Neuronal stem cell (in vitro differentiated cells): ENCODE results near the gene PGLYRP4.
"Not testable (repeated sequence)": the region's sequence is repeated elsewhere in the genome, so short reads cannot be mapped to it uniquely, and the experiment has no call there.

ENCODE experiments used
- DNase-seq: peaks from one replicate; pipeline ENCODE4 v3.0.0-alpha.2; 2013; ENCODE audit warnings: low spot score
- H2AFZ ChIP-seq: one replicate; pipeline ENCODE4 v1.6.1; 2013; ENCODE audit warnings: mild to moderate bottlenecking, low read length, inconsistent platforms
- H2AK5ac ChIP-seq: 2 replicates; pipeline ENCODE4 v1.6.1; 2013; ENCODE audit warnings: low read depth, mild to moderate bottlenecking, inconsistent platforms, low read length, moderate library complexity, mixed read lengths
- H2BK120ac ChIP-seq: 2 replicates; pipeline ENCODE4 v1.6.1; 2013; ENCODE audit warnings: low read depth, mild to moderate bottlenecking, inconsistent platforms, low read length, moderate library complexity, mixed read lengths
- H2BK12ac ChIP-seq: one replicate; pipeline ENCODE4 v1.6.1; 2013; ENCODE audit warnings: low read length, inconsistent platforms
- H2BK15ac ChIP-seq: 2 replicates; pipeline ENCODE4 v1.6.1; 2013; ENCODE audit warnings: mild to moderate bottlenecking, low read length, inconsistent platforms, mixed read lengths
- H2BK5ac ChIP-seq: one replicate; pipeline ENCODE4 v1.6.1; 2013; ENCODE audit warnings: inconsistent platforms, mild to moderate bottlenecking, low read length, moderate library complexity
- H3K14ac ChIP-seq: one replicate; pipeline ENCODE4 v1.6.1; 2013; ENCODE audit warnings: low read length, inconsistent platforms
- H3K18ac ChIP-seq: 2 replicates; pipeline ENCODE4 v1.6.1; 2013; ENCODE audit warnings: low read length, inconsistent platforms
- H3K23ac ChIP-seq: 2 replicates; pipeline ENCODE4 v1.6.1; 2013; ENCODE audit warnings: low read depth, mild to moderate bottlenecking, mixed read lengths, low read length, inconsistent platforms; ENCODE audit not compliant: poor library complexity
- H3K27ac ChIP-seq: replicated peaks from 3 replicates; pipeline ENCODE4 v1.5.1; 2013; ENCODE audit warnings: low read length, inconsistent platforms
- H3K27me3 ChIP-seq, 3 experiments: 2 replicates each; pipeline ENCODE4 v1.6.1; 2013; ENCODE audit warnings: low read length in 3 of 3, mild to moderate bottlenecking in 2 of 3, inconsistent platforms in 1 of 3, low read depth in 1 of 3, mixed read lengths in 1 of 3, moderate library complexity in 1 of 3; ENCODE audit not compliant: control insufficient read depth in 3 of 3, insufficient read depth in 3 of 3
- H3K36me3 ChIP-seq, 2 donors: replicated peaks in 1 of 2; 2 replicates each; pipeline ENCODE4 v1.6.1; 2013; ENCODE audit warnings: low read length in 2 of 2; ENCODE audit not compliant: control insufficient read depth in 2 of 2, insufficient read depth in 2 of 2
- H3K4ac ChIP-seq: 2 replicates; pipeline ENCODE4 v1.6.1; 2013; ENCODE audit warnings: inconsistent platforms, mild to moderate bottlenecking, low read length, moderate library complexity
- H3K4me1 ChIP-seq, 2 donors: 1 replicate in 1 of 2; 2 replicates in 1 of 2; pipeline ENCODE4 v1.6.1; 2013; ENCODE audit warnings: low read length in 2 of 2, low read depth in 1 of 2; ENCODE audit not compliant: control insufficient read depth in 2 of 2, insufficient read depth in 1 of 2
- H3K4me2 ChIP-seq: one replicate; pipeline ENCODE4 v1.6.1; 2013; ENCODE audit warnings: mild to moderate bottlenecking, low read length, inconsistent platforms; ENCODE audit not compliant: insufficient read depth, poor library complexity, severe bottlenecking
- H3K4me3 ChIP-seq, 2 donors: 2 replicates each; pipeline ENCODE4 v1.5.1; 2013; ENCODE audit warnings: low read length in 2 of 2, mild to moderate bottlenecking in 2 of 2, inconsistent platforms in 1 of 2, moderate library complexity in 1 of 2
- H3K79me1 ChIP-seq: one replicate; pipeline ENCODE4 v1.6.1; 2013; ENCODE audit warnings: low read depth, mild to moderate bottlenecking, inconsistent platforms, low read length, moderate library complexity
- H3K9ac ChIP-seq: one replicate; pipeline ENCODE4 v1.6.1; 2013; ENCODE audit warnings: mild to moderate bottlenecking, low read depth, low read length, inconsistent platforms; ENCODE audit not compliant: poor library complexity
- H3K9me3 ChIP-seq, 2 donors: replicated peaks in 1 of 2; 2 replicates each; pipeline versions ENCODE3 to v1.6.1; 2013; ENCODE audit warnings: low read length in 2 of 2, mild to moderate bottlenecking in 2 of 2, inconsistent platforms in 1 of 2, low read depth in 1 of 2, mixed read lengths in 1 of 2, moderate library complexity in 1 of 2; ENCODE audit not compliant: control insufficient read depth in 2 of 2, insufficient read depth in 1 of 2
- H4K8ac ChIP-seq: one replicate; pipeline ENCODE4 v1.6.1; 2013; ENCODE audit warnings: low read depth, mild to moderate bottlenecking, inconsistent platforms, low read length, moderate library complexity
- H4K91ac ChIP-seq: one replicate; pipeline ENCODE4 v1.6.1; 2013; ENCODE audit warnings: low read length, low read depth, mild to moderate bottlenecking, inconsistent platforms; ENCODE audit not compliant: poor library complexity
- WGBS, 2 donors: extraction: QIAGEN DNeasy Blood & Tissue Kit; methylation state at CpG; one replicate each; pipeline ENCODE4 v1.1.7; 2013; ENCODE audit warnings: missing lambda C conversion rate in 2 of 2, mixed read lengths in 1 of 2; ENCODE audit not compliant: insufficient read length in 2 of 2, insufficient replicate concordance in 1 of 2; ENCODE audit errors: extremely low coverage in 2 of 2; 5-methylcytosine and 5-hydroxymethylcytosine counted together

Gene PGLYRP4

DNA sequence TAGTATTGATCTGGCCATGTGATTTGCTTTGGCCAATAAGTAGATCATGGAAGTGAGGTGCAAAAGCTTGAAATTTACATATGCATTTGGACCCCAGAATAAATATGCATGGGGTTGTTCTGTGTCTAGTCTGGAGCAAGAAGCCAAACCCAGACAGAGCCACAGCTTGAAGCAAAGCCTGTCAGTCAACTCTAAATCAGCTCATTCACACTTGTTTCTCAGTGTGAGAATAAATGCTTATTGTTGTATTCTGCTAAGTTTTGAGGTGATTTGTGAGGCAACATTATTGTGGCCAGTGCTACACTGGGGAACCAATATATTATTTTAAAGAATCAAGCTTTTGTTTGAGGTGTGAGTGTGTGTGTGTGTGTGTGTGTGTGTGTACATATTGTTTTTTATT, 23.7 kb downstream of the PGLYRP4 start:
- Histone ChIP-seq H2BK5ac (no peak overlapping the region), H2BK12ac (no peak overlapping the region), H2BK15ac (no peak overlapping the region), H3K4me3 (no peak overlapping the region), H3K9me3 (no peaks in the 10 kb centered on the region), H3K36me3 (no peaks in the 10 kb centered on the region), H2BK120ac (no peak overlapping the region), H3K27me3 (no peaks in the 10 kb centered on the region), H3K14ac (no peak overlapping the region), H4K91ac (no peak overlapping the region), H3K4me2 (no peak overlapping the region), H3K18ac (no peak overlapping the region), H3K9ac (no peak overlapping the region), H2AK5ac (no peak overlapping the region), H3K23ac (no peak overlapping the region), H2AFZ (no peak overlapping the region), H3K79me1 (no peaks in the 10 kb centered on the region), H3K4ac (no peak overlapping the region), H3K4me1 (no peaks in the 10 kb centered on the region), H4K8ac (no peak overlapping the region), H3K27ac (no peak overlapping the region)
- DNase-seq, result no peak

DNA sequence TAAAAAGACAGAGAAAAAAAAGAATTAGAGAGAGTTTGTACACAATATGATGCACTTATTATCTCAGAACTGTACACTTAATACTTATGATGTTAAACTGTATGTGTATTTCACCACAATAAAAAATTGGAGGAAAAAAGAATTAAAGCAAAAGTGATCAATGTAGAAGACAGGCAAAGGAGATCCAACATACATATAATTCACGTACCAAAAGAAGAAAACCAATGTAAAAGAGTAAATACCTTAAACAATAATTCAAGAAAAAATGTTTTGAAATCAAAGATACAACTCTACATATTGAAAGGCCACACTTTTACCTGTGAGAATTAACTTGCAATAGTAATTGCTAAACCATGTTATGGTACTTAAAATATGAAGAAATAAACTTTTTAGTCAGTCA, 26.1 kb downstream of the PGLYRP4 start:
- Histone ChIP-seq H3K4me1 (no peaks in the 10 kb centered on the region), H3K79me1 (no peaks in the 10 kb centered on the region), H3K14ac (no peak overlapping the region), H3K36me3 (no peaks in the 10 kb centered on the region), H3K27me3 (no peaks in the 10 kb centered on the region), H2BK15ac (no peak overlapping the region), H3K23ac (no peak overlapping the region), H3K4ac (no peak overlapping the region), H3K9ac (no peak overlapping the region), H3K18ac (no peak overlapping the region), H4K91ac (no peak overlapping the region), H3K4me3 (no peak overlapping the region), H2AFZ (no peak overlapping the region), H3K27ac (no peak overlapping the region), H4K8ac (no peak overlapping the region), H3K4me2 (no peak overlapping the region), H2AK5ac (no peak overlapping the region), H2BK120ac (no peak overlapping the region), H2BK5ac (no peak overlapping the region), H3K9me3 (no peaks in the 10 kb centered on the region), H2BK12ac (no peak overlapping the region)
- no CpG with 5 or more reads among the region's 1 CpG for whole genome bisulfite sequencing, 2 donors
- DNase-seq, result no peak

DNA sequence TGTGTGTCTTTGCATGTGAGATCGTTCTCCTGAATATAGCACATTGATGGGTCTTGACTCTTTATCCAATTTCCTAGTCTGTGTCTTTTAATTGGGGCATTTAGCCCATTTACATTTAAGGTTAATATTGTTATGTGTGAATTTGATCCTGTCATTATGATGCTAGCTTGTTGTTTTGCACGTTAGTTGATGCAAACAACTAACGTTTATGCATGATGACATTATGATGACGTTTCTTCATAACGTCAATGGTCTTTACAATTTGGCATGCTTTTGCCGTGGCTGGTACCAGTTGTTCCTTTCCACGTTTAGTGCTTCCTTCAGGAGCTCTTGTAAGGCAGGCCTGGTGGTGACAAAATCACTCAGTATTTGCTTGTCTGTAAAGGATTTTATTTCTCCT, 30.5 kb downstream of the PGLYRP4 start:
- not testable (repeated sequence) for H3K4me1 ChIP-seq, H4K91ac ChIP-seq, H3K23ac ChIP-seq, H2BK15ac ChIP-seq, H3K4me2 ChIP-seq, H3K27me3 ChIP-seq, H3K36me3 ChIP-seq, H2BK120ac ChIP-seq, H4K8ac ChIP-seq, H3K4ac ChIP-seq, H3K79me1 ChIP-seq, H3K14ac ChIP-seq, H2BK5ac ChIP-seq, H3K18ac ChIP-seq, H2AK5ac ChIP-seq, H3K9me3 ChIP-seq, H3K27ac ChIP-seq, H2BK12ac ChIP-seq, H3K9ac ChIP-seq, H3K4me3 ChIP-seq, H2AFZ ChIP-seq, DNase-seq
- no CpG with 5 or more reads among the region's 7 CpGs for WGBS, 2 donors

DNA sequence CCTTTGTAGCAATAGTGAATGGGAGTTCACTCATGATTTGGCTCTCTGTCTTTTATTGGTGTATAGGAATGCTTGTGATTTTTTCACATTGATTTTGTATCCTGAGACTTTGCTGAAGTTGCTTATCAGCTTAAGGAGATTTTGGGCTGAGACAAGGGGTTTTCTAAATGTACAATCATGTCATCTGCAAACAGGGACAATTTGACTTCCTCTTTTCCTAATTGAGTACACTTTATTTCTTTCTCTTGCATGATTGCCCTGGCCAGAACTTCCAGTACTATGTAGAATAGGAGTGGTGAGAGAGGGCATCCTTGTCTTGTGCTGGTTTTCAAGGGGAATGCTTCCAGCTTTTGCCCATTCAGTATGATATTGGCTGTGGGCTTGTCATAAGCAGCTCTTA, 32.6 kb downstream of the PGLYRP4 start:
- not testable (repeated sequence) for H2BK120ac ChIP-seq, H3K4me1 ChIP-seq, H2BK5ac ChIP-seq, H2AFZ ChIP-seq, H4K8ac ChIP-seq, H4K91ac ChIP-seq, H3K79me1 ChIP-seq, H3K4me2 ChIP-seq, H3K23ac ChIP-seq, H3K9me3 ChIP-seq, H3K4ac ChIP-seq, H3K14ac ChIP-seq, H2AK5ac ChIP-seq, DNase-seq, H3K4me3 ChIP-seq, H3K36me3 ChIP-seq, H3K18ac ChIP-seq, H3K9ac ChIP-seq, H3K27ac ChIP-seq, H3K27me3 ChIP-seq, H2BK12ac ChIP-seq, H2BK15ac ChIP-seq
